Left lung (tissue), 10 donors: ENCODE results near the gene FHAD1. TPM values are rescaled to one million over a fixed set of nuclear protein-coding genes. Genes with fewer than 3 reads are reported as not detected.

ENCODE experiments used
- ATAC-seq: fragments of 200-7000 bp; cut with Tn5 transposase; one replicate; pipeline ENCODE4 v1.9.1; 2020; ENCODE audit warnings: moderate library complexity
- DNase-seq, 4 donors: peaks; one replicate each; pipeline ENCODE4 v3.0.0-alpha.2; 2013 to 2020
- H3K27ac ChIP-seq, 2 donors: fragments of 200-600 bp; sonication (generic) in 1 of 2; one replicate each; pipeline versions ENCODE4 v1.5.0 to v1.8.0; 2020 to 2021
- H3K27me3 ChIP-seq, 2 donors: fragments of 200-600 bp; sonication (generic) in 1 of 2; one replicate each; pipeline versions ENCODE4 v1.5.0 to v1.8.0; 2020 to 2021
- H3K36me3 ChIP-seq, 2 donors: fragments of 200-600 bp; sonication (generic) in 1 of 2; one replicate each; pipeline versions ENCODE4 v1.5.0 to v1.8.0; 2020 to 2021
- H3K4me1 ChIP-seq, 2 donors: fragments of 200-600 bp; one replicate each; pipeline ENCODE4 v1.8.0; 2021
- H3K4me3 ChIP-seq, 2 donors: fragments of 200-600 bp; sonication (generic) in 1 of 2; one replicate each; pipeline versions ENCODE4 v1.5.0 to v1.8.0; 2020 to 2021; ENCODE audit warnings: mild to moderate bottlenecking in 1 of 2
- H3K9me3 ChIP-seq, 2 donors: fragments of 200-600 bp; sonication (generic) in 1 of 2; one replicate each; pipeline versions ENCODE4 v1.5.0 to v1.8.0; 2020 to 2021
- intact Hi-C, 2 donors: fragments of 100-400 bp; cut with DNase I; formaldehyde crosslinking; loops; one replicate each; pipeline versions ENCODE4 v1.11.2 to v1.14.2; 2022
- polyA plus RNA-seq, 6 donors: library from polyadenylated mRNA; unstranded; fragments of 120-200 nt; gene quantifications; one replicate each; pipeline ENCODE4 v1.2.1, GENCODE V29; 2013; ENCODE audit not compliant: insufficient read length in 6 of 6
- total RNA-seq, 2 donors: library from RNA; stranded (reverse); fragmentation: NEBNext Ultra II Directional; extraction: Animal tissue kit (Norgen Biotek cat#: 25700); gene quantifications; one replicate each; pipeline ENCODE4 v1.2.1, GENCODE V29; 2021
- TF ChIP-seq, protein P1 (sequence below), 2 donors: fragments of 200-600 bp; sonication (generic) in 1 of 2; IDR thresholded peaks; one replicate each; pipeline versions ENCODE4 v1.5.0 to v1.8.0; 2021; ENCODE audit warnings: antibody characterized with exemption in 2 of 2
- donor health status: DM: no; HTN: yes; CAD: no.
- donor health status: DM: no; HTN: no; CAD: no.

Gene FHAD1
- total and polyA plus RNA-seq, 8 donors, result 1.1 to 8.5 (median 3.9) TPM

DNA sequence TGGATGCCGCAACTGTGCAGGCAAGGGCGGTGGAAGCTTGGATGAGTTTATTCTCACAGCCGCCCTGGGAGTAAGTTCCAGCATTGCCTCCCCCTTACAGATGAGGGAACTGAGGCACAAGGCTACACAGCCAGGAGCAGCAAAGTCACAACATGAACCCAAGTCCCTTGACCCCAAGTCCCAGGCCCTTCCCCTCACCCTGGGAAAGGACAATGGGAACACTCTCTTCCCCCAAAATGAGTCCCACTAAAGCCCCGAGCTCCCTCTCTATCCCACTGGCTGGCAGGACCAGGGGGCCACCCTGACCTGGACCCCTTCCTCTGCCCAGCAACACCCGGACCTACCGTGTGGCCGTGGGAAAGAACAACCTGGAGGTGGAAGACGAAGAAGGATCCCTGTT, 195.1 kb downstream of the FHAD1 start:
- no peak for DNase-seq
- ATAC-seq, result no peak
- Histone ChIP-seq H3K4me3 (no peak overlapping the region), H3K27me3 (peaks cover 0 to 5% of the 10 kb centered on the region in 2 donors), H3K27ac (no peak overlapping the region), H3K4me1 (no peaks in the 10 kb centered on the region), H3K9me3 (no peaks in the 10 kb centered on the region), H3K36me3 (no peaks in the 10 kb centered on the region)
- TF ChIP-seq, protein P1, sequence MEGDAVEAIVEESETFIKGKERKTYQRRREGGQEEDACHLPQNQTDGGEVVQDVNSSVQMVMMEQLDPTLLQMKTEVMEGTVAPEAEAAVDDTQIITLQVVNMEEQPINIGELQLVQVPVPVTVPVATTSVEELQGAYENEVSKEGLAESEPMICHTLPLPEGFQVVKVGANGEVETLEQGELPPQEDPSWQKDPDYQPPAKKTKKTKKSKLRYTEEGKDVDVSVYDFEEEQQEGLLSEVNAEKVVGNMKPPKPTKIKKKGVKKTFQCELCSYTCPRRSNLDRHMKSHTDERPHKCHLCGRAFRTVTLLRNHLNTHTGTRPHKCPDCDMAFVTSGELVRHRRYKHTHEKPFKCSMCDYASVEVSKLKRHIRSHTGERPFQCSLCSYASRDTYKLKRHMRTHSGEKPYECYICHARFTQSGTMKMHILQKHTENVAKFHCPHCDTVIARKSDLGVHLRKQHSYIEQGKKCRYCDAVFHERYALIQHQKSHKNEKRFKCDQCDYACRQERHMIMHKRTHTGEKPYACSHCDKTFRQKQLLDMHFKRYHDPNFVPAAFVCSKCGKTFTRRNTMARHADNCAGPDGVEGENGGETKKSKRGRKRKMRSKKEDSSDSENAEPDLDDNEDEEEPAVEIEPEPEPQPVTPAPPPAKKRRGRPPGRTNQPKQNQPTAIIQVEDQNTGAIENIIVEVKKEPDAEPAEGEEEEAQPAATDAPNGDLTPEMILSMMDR (IDR thresholded peaks at IDR 0.05), result no peak
- intact Hi-C loops, result no loop called here

DNA sequence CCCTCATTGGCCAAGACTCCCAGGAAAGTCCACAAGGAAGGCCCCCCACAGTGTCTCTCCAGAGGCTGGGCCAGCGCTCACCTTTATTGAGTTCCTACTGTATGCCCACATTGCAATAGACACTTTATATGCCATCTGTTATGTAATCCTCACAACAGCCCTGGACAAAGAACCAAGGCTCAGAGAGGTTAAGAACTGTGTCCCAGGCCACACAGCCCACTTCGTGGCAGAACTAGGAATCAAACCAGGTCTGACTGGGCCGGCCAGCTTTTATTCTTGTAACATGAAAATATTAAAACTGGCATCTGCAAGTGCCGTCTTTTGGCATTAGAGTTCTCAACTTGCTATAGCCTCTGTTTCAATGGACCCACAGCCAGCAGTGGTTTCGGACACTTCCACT, 195.7 kb downstream of the FHAD1 start:
- Histone ChIP-seq H3K4me1 (no peaks in the 10 kb centered on the region), H3K36me3 (no peaks in the 10 kb centered on the region), H3K27ac (no peak overlapping the region), H3K27me3 (peaks cover 0 to 11% of the 10 kb centered on the region in 2 donors), H3K4me3 (no peak overlapping the region), H3K9me3 (no peaks in the 10 kb centered on the region)
- DNase-seq (no peak), ATAC-seq (no peak)
- TF ChIP-seq, protein P1 (IDR thresholded peaks at IDR 0.05), result no peak
- intact Hi-C loops, result no loop called here

DNA sequence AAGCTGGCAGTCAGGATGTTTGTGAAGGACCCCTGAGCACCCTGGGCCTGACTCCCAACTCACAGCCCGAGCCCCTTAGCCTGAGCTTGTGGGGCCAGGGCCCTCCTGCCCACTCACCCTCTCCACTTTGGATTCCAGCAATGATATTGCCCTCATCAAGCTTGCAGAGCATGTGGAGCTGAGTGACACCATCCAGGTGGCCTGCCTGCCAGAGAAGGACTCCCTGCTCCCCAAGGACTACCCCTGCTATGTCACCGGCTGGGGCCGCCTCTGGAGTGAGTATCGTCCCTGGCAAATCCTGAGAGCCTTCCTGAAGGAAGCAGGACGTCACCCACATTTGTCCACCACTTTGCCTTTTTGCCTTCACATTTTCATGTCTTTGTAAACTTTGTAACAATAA, 196.3 kb downstream of the FHAD1 start:
- Histone ChIP-seq H3K36me3 (no peaks in the 10 kb centered on the region), H3K4me1 (no peaks in the 10 kb centered on the region), H3K4me3 (no peak overlapping the region), H3K27me3 (peaks cover 0 to 12% of the 10 kb centered on the region in 2 donors), H3K27ac (no peak overlapping the region), H3K9me3 (no peaks in the 10 kb centered on the region)
- peak in 1 of 4 donors; percentile 68 for DNase-seq
- ATAC-seq, result no peak
- TF ChIP-seq, protein P1 (IDR thresholded peaks at IDR 0.05), result no peak
- intact Hi-C loops, result no loop called here

DNA sequence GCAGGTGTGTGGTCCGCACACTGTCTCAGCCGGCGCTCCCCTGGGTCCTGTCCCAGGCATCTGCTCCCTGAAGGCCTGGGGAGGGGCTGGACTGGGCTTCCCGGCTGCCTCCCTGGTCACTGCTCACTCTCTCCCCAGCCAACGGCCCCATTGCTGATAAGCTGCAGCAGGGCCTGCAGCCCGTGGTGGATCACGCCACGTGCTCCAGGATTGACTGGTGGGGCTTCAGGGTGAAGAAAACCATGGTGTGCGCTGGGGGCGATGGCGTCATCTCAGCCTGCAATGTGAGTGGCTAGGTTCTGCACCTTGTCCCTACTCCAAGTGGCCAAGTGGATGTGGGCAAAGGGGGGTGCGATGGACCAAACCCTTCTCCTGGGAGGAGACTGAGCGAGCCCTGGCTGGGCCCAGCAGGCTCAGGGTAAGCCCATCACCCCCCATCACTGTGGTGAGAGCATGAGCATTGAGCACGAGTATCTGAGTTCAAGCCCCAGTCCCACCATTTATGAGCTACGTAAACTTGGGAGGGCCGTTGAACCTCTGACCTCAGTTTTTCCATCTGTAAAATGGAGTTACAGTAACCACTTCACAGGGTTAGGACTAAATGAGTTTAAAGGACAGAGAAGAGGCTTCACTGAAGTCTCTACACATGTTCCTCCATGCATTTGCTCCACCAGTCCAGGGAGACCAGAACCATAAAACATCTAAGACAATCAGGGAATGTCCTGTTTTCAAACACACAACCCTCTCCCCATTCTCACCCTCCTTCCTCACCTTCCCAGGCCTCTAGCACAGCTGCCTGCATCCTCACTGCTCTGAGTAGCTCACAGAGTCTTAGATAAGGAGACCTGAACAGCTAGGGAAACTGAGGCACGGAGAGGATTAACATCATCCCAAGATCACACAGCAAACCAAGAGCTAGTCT, 197.7 kb downstream of the FHAD1 start:
- no peaks in the 10 kb centered on the region for H3K36me3 ChIP-seq
- H3K27ac ChIP-seq, result no peak overlapping the region
- ATAC-seq, result no peak
- no peaks in the 10 kb centered on the region for H3K4me1 ChIP-seq
- H3K4me3 ChIP-seq, result no peak overlapping the region
- TF ChIP-seq, protein P1 (IDR thresholded peaks at IDR 0.05), result no peak
- H3K9me3 ChIP-seq, result no peaks in the 10 kb centered on the region
- peak in 1 of 4 donors; percentile 25 for DNase-seq
- H3K27me3 ChIP-seq, result peaks cover 0 to 12% of the 10 kb centered on the region in 2 donors
- intact Hi-C loops, result no loop called here

DNA sequence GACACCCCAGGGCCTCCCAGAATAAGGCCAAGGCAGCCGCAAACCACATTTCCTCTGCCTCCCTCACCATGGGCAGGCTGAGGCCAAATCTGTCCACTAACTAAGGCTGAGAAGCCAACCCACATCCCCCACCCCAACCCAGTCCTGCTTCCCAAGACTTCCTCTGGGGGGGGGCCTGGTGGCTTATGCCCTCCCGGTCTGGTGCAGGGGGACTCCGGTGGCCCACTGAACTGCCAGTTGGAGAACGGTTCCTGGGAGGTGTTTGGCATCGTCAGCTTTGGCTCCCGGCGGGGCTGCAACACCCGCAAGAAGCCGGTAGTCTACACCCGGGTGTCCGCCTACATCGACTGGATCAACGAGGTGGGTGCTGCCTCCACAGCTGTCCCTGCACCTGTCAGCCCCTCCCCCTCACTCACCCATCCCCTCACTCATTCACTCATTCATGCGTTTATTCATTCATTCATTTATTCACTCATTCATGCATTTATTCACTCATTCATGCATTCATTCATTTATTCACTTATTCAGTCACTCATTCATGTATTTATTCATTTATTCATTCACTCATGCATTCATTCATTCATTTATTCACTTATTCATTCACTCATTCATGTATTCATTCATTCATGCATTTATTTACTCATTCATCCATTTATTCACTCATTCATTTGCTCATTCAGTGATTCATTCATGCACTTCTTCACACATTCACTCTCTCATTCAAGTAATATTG, 198.5 kb downstream of the FHAD1 start:
- intact Hi-C loops, result no loop called here

More for the DNA sequence above, 198.5 kb downstream of the FHAD1 start:
- Histone ChIP-seq H3K27ac (no peak overlapping the region), H3K4me3 (no peak overlapping the region), H3K9me3 (no peaks in the 10 kb centered on the region), H3K27me3 (peaks cover 0 to 12% of the 10 kb centered on the region in 2 donors), H3K36me3 (no peaks in the 10 kb centered on the region), H3K4me1 (no peaks in the 10 kb centered on the region)
- TF ChIP-seq, protein P1 (IDR thresholded peaks at IDR 0.05), result no peak
- DNase-seq (peak in 1 of 4 donors; percentile 59), ATAC-seq (no peak)
